Activated CD4-positive, alpha-beta T cell treated with anti-CD3 and anti-CD28 coated beads for 36 hours (primary cell): ENCODE measurements around the gene CTDSPL. TPM values are rescaled to one million over a fixed set of nuclear protein-coding genes. Genes with fewer than 3 reads are reported as not detected.
"Not testable (repeated sequence)": the region's sequence is repeated elsewhere in the genome, so short reads cannot be mapped to it uniquely, and the experiment has no call there.

Experiments
- ATAC-seq: fragments of 200-7000 bp; cut with Tn5 transposase; one replicate; pipeline ENCODE4 v1.10.0; 2021; ENCODE audit warnings: mild to moderate bottlenecking, moderate library complexity
- CTCF ChIA-PET: fragments of 350-600 bp; sonication (Branson Sonifier 250); formaldehyde crosslinking; loops from one replicate; lab custom pipeline; 2021; ENCODE audit warnings: antibody characterized with exemption; lab: Charles Lee
- POLR2A ChIA-PET: fragments of 350-600 bp; sonication (Branson Sonifier 250); formaldehyde crosslinking; loops from one replicate; lab custom pipeline; 2021; ENCODE audit warnings: antibody characterized with exemption, inconsistent platforms; lab: Charles Lee
- DNase-seq: peaks from one replicate; pipeline ENCODE4 v3.0.0-alpha.2; 2020
- H3K27ac Mint-ChIP-seq: one replicate; pipeline ENCODE4 v1.8.0; 2021; ENCODE audit warnings: mixed read lengths
- H3K27me3 Mint-ChIP-seq: one replicate; pipeline ENCODE4 v1.8.0; 2021; ENCODE audit warnings: mixed read lengths
- H3K36me3 Mint-ChIP-seq: one replicate; pipeline ENCODE4 v1.8.0; 2021; ENCODE audit warnings: low read depth, mixed read lengths
- H3K4me1 Mint-ChIP-seq: one replicate; pipeline ENCODE4 v1.8.0; 2021; ENCODE audit warnings: mixed read lengths
- H3K4me3 Mint-ChIP-seq: one replicate; pipeline ENCODE4 v1.8.0; 2021; ENCODE audit warnings: mild to moderate bottlenecking, moderate library complexity, mixed read lengths
- H3K9me3 Mint-ChIP-seq: one replicate; pipeline ENCODE4 v1.8.0; 2021; ENCODE audit warnings: low read depth, mixed read lengths
- intact Hi-C, 2 experiments: fragments of 100-400 bp; cut with DNase I in 1 of 2; cut with micrococcal nuclease in 1 of 2; formaldehyde crosslinking; loops; one replicate each; pipeline versions ENCODE4 v1.14.2 to v1.15.1; 2022 to 2024; cut with DNase I, micrococcal nuclease
- total RNA-seq, 2 experiments: library from RNA; stranded (reverse); gene quantifications; one replicate each; pipeline ENCODE4 v1.2.3, GENCODE V29; 2021

The CTDSPL gene
- total RNA-seq, 2 experiments from 2014 or later, result 3.9 to 5.3 TPM

DNA sequence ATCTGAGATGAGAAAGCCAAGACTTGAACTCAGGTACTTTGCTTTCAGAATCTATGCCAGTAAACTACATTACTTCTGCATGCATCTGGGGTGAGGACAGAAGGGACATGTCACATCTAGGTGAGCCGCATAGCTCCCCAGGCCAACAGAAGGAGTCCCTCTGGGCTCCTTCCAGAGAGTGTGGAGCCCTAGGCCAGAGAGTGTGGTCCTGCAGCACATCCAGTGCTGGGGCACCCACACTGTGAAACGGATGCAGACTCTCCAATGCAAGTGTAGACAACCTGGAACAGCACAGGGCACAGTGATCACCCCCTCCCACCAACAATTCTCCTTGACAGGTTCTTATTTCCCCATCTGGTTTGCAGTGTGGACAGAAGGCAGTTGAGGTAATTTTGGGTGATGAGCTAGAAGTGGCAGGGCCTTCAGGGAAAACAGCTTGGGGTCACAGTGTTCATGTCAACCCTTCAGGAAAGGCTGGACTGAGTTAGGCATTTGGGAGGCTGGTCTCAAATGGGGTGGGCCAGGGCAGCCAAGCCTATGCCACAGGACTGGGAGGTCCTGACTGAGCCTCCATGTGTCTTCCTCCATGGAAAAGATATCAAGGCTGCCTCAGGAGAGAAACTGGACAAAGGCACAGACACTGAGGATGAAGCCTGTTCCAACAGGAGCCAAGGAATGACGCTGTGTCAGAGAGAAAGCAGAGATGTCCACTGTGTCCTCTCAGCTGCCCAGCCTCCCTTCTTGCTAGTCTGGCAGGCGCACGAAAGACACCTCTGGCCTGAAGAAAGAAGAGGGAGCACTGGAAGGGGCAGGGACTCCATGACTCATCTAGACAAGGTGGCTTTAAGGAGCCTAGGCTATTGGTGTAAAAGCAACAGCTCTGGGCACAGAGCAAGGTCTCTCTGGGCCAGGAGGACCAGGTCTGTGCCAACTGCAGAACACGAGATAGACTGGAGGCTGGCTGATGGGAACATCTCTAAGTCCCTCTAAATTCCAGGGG is 166.1 kb downstream of the CTDSPL start:
- H3K4me1 Mint-ChIP-seq, result peaks cover 32% of the 10 kb centered on the region
- no peaks in the 10 kb centered on the region for H3K9me3 Mint-ChIP-seq
- ChIA-PET CTCF (interaction anchor here (0.6 kb wide), 1 partner anchor 11 kb away, joined by 4 read pairs; no protein-coding TSS in a partner anchor), POLR2A (no interaction called here)
- DNase-seq (no peak), ATAC-seq (no peak)
- peaks cover 5% of the 10 kb centered on the region for H3K27me3 Mint-ChIP-seq
- peak overlapping the region; percentile 43 for H3K4me3 Mint-ChIP-seq
- H3K27ac Mint-ChIP-seq, result no peak overlapping the region
- intact Hi-C loops, result no loop called here
- H3K36me3 Mint-ChIP-seq, result no peaks in the 10 kb centered on the region

DNA sequence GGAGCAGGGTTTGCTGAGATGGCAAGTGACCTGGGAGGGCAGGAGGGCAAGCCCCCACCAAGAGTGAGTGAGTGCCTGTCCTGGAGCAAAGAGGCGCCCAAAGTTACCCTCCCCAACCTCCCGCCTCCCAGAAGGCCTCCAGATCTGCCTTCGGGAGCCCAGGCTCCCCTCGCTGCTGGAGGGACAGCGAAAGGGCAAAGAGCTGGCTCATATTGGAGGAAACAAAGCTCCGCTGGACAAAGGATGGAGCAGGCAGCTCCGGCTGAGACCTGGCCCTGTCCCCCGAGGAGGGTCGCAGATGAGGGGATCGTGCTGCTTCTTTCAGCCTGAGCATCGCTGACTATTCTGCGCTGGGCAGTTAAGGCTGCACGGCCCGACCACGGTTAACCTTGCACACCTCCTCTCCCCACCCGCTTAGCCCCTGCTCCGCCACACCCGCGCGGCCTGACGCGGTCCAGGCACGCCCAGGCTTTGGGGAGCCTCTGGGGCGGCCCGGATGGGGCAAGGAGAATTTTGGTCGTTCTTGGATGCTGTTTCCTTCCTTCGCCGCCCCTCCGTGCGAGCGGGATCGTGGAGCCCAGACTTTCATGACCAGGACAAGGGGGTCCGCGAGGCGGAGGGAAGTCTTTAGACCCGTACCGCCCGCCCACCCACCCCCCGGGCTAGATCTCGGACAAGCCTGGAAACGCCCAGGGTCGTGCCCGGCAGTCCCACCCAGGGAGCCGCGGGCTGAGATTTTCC is 167.1 kb downstream of the CTDSPL start:
- ChIA-PET CTCF (no interaction called here), POLR2A (no interaction called here)
- H3K27me3 Mint-ChIP-seq, result peaks cover 10% of the 10 kb centered on the region
- no peaks in the 10 kb centered on the region for H3K9me3 Mint-ChIP-seq
- intact Hi-C loops, result no loop called here
- H3K4me3 Mint-ChIP-seq, result peak overlapping the region; percentile 43
- no peak overlapping the region for H3K27ac Mint-ChIP-seq
- H3K4me1 Mint-ChIP-seq, result peaks cover 25% of the 10 kb centered on the region
- ATAC-seq (no peak), DNase-seq (no peak)
- no peaks in the 10 kb centered on the region for H3K36me3 Mint-ChIP-seq

DNA sequence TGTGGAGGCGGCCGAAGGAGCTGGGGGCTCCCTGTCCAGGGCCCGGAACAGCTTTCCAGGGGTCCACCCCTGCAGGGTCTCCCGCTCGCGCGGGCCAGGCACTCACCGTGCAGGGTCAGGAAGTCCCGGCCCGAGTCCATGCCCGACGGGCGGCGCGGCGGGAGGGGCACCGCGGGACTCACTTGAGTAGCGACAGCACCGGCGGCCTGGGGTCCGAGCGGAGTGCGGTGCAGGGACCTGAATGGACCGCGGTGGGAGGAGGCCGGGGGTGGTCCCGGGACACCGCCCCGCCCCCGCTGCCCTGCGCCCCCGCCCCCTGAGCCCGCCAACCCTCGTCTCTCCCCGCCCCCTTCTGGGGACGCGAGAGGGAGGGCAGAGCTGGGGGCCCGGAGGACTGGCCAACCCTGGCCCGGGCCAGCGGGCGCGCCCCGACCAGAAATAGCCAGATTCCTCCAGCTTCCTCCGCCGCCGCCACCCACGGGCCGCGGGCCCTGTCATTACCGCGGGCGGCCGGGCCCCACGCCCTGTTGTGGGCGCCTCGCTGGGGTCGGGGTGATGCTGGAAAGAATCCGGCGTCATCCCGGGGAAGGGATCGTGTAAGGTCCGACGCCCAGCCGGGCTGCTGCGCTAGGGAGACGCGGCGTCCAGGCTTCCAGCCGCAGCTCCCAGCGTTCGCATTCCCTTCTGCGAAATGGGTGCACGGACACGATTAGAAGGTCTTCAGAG is 167.9 kb downstream of the CTDSPL start, which contains the start of gene PLCD1:
TSS of gene PLCD1 (minus strand) at position 243 of the 726 bp plus-strand sequence. CDS start at position 140, 103 bp downstream.
- ChIA-PET POLR2A (no interaction called here), CTCF (no interaction called here)
- DNase-seq (peak; percentile 53), ATAC-seq (no peak)
- intact Hi-C loops, result loop anchor here in 1 of 2 experiments (10.0 kb wide), 1 partner anchor 135 kb away; the partner anchor contains the start of gene OXSR1
- Mint-ChIP-seq H3K9me3 (no peaks in the 10 kb centered on the region), H3K36me3 (no peaks in the 10 kb centered on the region), H3K4me1 (peaks cover 22% of the 10 kb centered on the region), H3K27me3 (peaks cover 10% of the 10 kb centered on the region), H3K4me3 (peak within 1 kb of the TSS; percentile 43), H3K27ac (no peak within 1 kb of the TSS)

DNA sequence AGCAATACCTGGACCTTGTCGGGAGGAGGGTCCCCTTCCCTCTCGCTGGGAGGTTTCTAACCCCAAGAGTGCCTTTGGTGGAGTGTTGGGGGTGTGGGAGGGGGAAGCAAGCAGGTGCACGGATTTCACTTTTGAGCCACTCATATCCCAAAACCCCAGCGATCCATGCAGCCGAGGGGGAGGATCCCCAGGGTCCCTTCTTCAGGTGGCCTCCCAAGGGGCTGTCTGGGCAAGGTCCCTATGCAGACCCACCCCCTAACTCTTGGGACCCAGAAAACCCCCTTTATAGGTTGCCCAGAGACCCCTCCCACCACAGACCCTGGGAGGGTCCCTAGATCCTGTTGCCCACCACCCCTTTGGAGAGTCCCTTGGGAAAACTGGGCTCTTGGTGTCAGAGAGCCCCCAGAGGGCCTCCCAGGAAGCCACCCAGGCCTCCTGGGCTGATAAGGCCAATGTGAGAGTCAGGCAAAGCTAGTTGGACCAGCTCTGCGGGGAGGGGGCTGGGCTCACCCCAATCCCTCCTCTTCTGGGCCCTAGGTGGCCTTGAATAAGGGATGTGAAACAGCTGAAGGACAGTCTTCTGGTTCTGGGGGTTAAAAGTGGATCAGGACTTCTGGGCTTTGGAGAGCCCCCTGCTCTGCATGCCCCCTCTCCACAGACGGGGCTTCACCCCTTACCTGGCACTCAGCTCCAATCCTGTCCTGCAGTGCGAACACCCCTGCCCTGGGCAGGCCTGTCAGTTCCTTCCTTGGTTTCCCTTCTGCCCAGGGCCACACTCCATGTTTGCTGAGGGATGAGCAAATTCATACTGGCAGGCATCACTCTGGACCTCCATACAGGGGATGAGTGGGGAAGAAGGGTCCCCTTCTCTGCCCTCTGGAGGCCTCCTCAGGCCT is 168.7 kb downstream of the CTDSPL start:
- DNase-seq (no peak), ATAC-seq (no peak)
- Mint-ChIP-seq H3K36me3 (no peaks in the 10 kb centered on the region), H3K27ac (no peak overlapping the region), H3K27me3 (peaks cover 10% of the 10 kb centered on the region), H3K4me3 (peak overlapping the region; percentile 41), H3K9me3 (no peaks in the 10 kb centered on the region), H3K4me1 (peaks cover 19% of the 10 kb centered on the region)
- POLR2A ChIA-PET, result no interaction called here
- intact Hi-C loops, result loop anchor here in 1 of 2 experiments (10.0 kb wide), 1 partner anchor 134 kb away; the partner anchor contains the start of gene OXSR1
- CTCF ChIA-PET, result interaction anchor here (0.8 kb wide), 1 partner anchor 73 kb away, joined by 3 read pairs; no protein-coding TSS in a partner anchor

DNA sequence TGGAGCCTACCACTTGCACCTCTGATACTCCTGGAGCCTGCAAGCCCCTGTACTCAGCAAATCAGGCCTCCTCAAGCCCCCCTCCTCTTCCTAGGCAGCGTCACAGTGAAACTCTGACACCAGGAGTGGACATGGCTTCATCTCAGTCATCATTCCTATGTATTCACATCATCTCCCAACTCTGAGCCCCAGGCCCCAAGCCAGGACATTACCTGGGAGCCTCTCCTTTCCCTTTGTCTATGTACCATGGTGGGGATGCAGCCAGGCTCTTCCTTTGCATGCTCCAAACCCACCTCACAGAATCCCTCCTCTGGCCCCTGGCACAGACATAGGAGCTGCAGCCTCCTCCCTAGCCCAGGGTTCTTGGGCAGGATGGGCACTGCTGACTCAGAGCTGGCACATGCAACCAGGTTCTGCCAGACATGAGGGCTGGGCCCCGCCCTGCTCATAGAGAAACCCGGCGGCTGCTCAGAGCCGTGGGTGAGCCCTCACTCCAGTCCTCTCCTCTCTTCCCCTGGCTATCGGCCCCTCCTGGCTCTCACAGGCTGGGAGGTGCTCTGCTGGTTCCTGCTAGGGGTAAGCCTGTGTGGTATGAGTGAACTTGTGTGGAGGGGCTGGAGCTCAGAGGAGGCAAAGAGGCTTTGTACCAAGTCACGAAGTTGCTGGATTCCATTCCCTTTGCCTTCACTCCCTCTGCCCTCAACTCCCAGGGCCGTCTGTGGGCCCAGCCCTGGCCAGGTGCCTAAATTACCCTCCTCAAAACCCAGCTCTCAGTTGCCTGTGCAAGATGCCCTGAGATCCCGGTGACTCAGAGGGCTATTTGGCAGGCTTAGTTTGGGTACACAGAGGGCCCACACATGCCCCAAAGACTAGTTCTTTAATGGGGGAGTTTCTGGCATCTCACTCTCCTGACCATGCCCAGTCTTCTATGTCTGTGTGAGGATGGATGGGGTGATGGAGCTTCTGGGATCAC is 169.6 kb downstream of the CTDSPL start:
- ATAC-seq (peak; percentile 81), DNase-seq (peak; percentile 57)
- H3K4me1 Mint-ChIP-seq, result peaks cover 13% of the 10 kb centered on the region
- H3K36me3 Mint-ChIP-seq, result no peaks in the 10 kb centered on the region
- intact Hi-C loops, result loop anchor here in 1 of 2 experiments (10.0 kb wide), 1 partner anchor 133 kb away; the partner anchor contains the start of gene OXSR1
- no peak overlapping the region for H3K4me3 Mint-ChIP-seq
- no peaks in the 10 kb centered on the region for H3K9me3 Mint-ChIP-seq
- peaks cover 10% of the 10 kb centered on the region for H3K27me3 Mint-ChIP-seq
- ChIA-PET CTCF (interaction anchor here (0.6 to 0.8 kb wide), 3 partner anchors 72 to 466 kb away, joined by 3 read pairs; no protein-coding TSS in a partner anchor), POLR2A (no interaction called here)
- no peak overlapping the region for H3K27ac Mint-ChIP-seq

DNA sequence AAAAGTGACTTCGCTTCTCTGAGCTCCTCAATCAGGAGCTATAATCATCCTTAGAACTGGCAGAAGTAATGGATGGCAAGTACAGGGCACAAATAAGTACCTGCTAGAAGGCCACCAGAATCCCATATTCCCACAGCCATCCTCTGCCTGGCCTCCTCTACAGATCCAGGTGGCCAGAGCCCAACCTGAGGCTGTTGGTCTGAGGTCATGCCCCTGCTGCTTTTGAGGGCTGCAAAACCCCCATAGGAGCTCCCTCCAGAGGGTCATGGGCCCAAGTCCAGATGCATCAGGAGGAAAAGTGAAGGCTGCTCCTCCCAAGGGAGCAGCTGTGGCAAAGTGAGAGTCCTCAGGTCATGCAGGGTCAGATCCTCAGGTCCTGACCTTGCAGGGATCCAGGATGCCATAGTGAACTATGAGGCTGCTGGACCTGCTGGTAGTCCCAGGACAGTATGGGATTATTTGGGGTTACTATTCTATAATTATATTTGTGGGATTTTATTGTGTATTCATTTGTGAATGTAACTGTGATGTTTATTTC is 170.7 kb downstream of the CTDSPL start:
- ATAC-seq (no peak), DNase-seq (no peak)
- H3K27me3 Mint-ChIP-seq, result peaks cover 10% of the 10 kb centered on the region
- H3K4me3 Mint-ChIP-seq, result no peak overlapping the region
- ChIA-PET POLR2A (no interaction called here), CTCF (no interaction called here)
- intact Hi-C loops, result loop anchor here in 1 of 2 experiments (10.0 kb wide), 1 partner anchor 132 kb away; the partner anchor contains the start of gene OXSR1
- H3K9me3 Mint-ChIP-seq, result no peaks in the 10 kb centered on the region
- H3K27ac Mint-ChIP-seq, result no peak overlapping the region
- H3K36me3 Mint-ChIP-seq, result no peaks in the 10 kb centered on the region
- H3K4me1 Mint-ChIP-seq, result peaks cover 13% of the 10 kb centered on the region

DNA sequence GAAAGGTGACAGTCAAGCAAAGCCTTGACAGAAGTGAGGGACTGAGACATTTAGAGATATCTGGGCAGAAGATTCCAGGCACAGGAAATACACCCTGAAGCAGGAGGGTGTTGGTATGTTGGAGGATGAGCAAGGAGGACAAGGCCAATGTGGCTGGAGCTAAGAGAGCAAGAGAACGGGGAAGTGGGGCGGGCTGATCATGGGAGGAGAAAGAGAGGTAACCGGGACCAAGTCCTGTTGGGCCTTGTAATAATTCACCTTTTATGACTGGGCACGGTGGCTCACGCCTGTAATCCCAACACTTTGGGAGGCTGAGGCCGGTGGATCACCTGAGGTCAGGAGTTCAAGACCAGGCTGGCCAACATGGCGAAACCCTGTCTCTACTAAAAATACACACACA is 171.9 kb downstream of the CTDSPL start:
- H3K4me3 Mint-ChIP-seq, H3K27me3 Mint-ChIP-seq, DNase-seq, H3K9me3 Mint-ChIP-seq, POLR2A ChIA-PET, H3K36me3 Mint-ChIP-seq, ATAC-seq, H3K27ac Mint-ChIP-seq: not testable (repeated sequence)
- CTCF ChIA-PET, result interaction anchor here (0.6 kb wide), 1 partner anchor 1374 kb away, joined by 3 read pairs; no protein-coding TSS in a partner anchor
- intact Hi-C loops, result loop anchor here in 1 of 2 experiments (10.0 kb wide), 1 partner anchor 131 kb away; the partner anchor contains the start of gene OXSR1
- peaks cover 20% of the 10 kb centered on the region for H3K4me1 Mint-ChIP-seq
